PFSK-1 (cell line): ENCODE results near the gene KCNC3.

ENCODE experiments used
- FOXP2 ChIP-seq: optimal IDR thresholded peaks from 2 replicates; pipeline ENCODE3; 2011; ENCODE audit warnings: borderline replicate concordance, control low read depth, inconsistent platforms; ENCODE audit not compliant: insufficient read depth; ENCODE audit errors: extremely low read length, extremely low read depth
- POLR2AphosphoS5 ChIP-seq: IDR thresholded peaks from 2 replicates; pipeline ENCODE4 v1.6.1; 2012; ENCODE audit warnings: low read depth, mild to moderate bottlenecking, control low read depth, low read length, moderate library complexity
- REST ChIP-seq, 2 experiments: IDR thresholded peaks; 2 replicates each; pipeline versions ENCODE4 v1.6.1 to v1.8.0; 2011 to 2012; ENCODE audit warnings: low read depth in 2 of 2, low read length in 2 of 2, control low read depth in 1 of 2, inconsistent platforms in 1 of 2, mild to moderate bottlenecking in 1 of 2, moderate library complexity in 1 of 2; ENCODE audit not compliant: insufficient read depth in 1 of 2
- SIN3A ChIP-seq: IDR thresholded peaks from 2 replicates; pipeline ENCODE4 v1.6.1; 2012; ENCODE audit warnings: mild to moderate bottlenecking, low read length, moderate library complexity, borderline replicate concordance; ENCODE audit not compliant: insufficient read depth
- TAF1 ChIP-seq: IDR thresholded peaks from 2 replicates; pipeline ENCODE4 v1.6.1; 2012; ENCODE audit warnings: low read length, control low read depth, borderline replicate concordance; ENCODE audit not compliant: insufficient read depth

Gene KCNC3

GRCh38 chr19:50322931-50323781, 6.0 kb downstream of the KCNC3 start:
- no peak for TF ChIP-seq REST (IDR thresholded peaks at IDR 0.05; ENCODE audit: insufficient read depth in 1 of 2, low read depth in 2 of 2, low read length in 2 of 2)
- TF ChIP-seq SIN3A: no peak
- no peak for TF ChIP-seq POLR2AphosphoS5
- TF ChIP-seq FOXP2: no peak
- no peak for TF ChIP-seq TAF1

GRCh38 chr19:50322234-50322633, 6.9 kb downstream of the KCNC3 start:
- TF ChIP-seq TAF1 (no peak), POLR2AphosphoS5 (no peak), SIN3A (no peak), FOXP2 (no peak)

GRCh38 chr19:50321831-50322230, 7.3 kb downstream of the KCNC3 start:
- TF ChIP-seq TAF1: no peak
- no peak for TF ChIP-seq SIN3A
- no peak for TF ChIP-seq FOXP2
- no peak for TF ChIP-seq POLR2AphosphoS5
- no peak for TF ChIP-seq REST (IDR thresholded peaks at IDR 0.05; ENCODE audit: insufficient read depth in 1 of 2, low read depth in 2 of 2, low read length in 2 of 2)

GRCh38 chr19:50320596-50320995, 8.6 kb downstream of the KCNC3 start:
- TF ChIP-seq SIN3A (no peak), FOXP2 (no peak), REST (IDR thresholded peaks at IDR 0.05; ENCODE audit: insufficient read depth in 1 of 2, low read depth in 2 of 2, low read length in 2 of 2) (no peak), TAF1 (no peak), POLR2AphosphoS5 (no peak)

- TF ChIP-seq FOXP2: no peak
Observed at GRCh38 chr19:50320051-50320450, 9.1 kb downstream of the KCNC3 start.

GRCh38 chr19:50319156-50319555, 10.0 kb downstream of the KCNC3 start:
- TF ChIP-seq TAF1: no peak
- no peak for TF ChIP-seq POLR2AphosphoS5
- TF ChIP-seq REST (IDR thresholded peaks at IDR 0.05; ENCODE audit: insufficient read depth in 1 of 2, low read depth in 2 of 2, low read length in 2 of 2): no peak
- TF ChIP-seq FOXP2: no peak
